ENCODE measurements around the gene TLE3.
"Not testable (repeated sequence)": the region's sequence is repeated elsewhere in the genome, so short reads cannot be mapped to it uniquely, and the experiment has no call there.

DNA sequence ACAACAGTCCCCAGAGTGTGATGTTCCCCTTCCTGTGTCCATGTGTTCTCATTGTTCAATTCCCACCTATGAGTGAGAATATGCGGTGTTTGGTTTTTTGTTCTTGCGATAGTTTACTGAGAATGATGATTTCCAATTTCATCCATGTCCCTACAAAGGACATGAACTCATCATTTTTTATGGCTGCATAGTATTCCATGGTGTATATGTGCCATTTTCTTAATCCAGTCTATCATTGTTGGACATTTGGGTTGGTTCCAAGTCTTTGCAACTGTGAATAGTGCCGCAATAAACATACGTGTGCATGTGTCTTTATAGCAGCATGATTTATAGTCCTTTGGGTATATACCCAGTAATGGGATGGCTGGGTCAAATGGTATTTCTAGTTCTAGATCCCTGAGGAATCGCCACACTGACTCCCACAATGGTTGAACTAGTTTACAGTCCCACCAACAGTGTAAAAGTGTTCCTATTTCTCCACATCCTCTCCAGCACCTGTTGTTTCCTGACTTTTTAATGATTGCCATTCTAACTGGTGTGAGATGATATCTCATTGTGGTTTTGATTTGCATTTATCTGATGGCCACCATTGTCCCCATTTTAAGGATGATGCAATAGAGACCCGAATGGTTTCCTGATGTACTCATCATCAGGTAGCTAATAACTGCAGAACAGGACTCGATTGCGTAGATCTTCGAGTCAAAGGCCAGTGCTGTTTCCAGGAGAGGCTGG lies 15.0 kb upstream of the TLE3 start:
- TF ChIP-seq JUND (CRISPR knock-in tag; IDR thresholded peaks at IDR 0.05); POLR2AphosphoS5 (IDR thresholded peaks at IDR 0.05; ENCODE audit: low read depth, low read length); HES4 (CRISPR knock-in tag; IDR thresholded peaks at IDR 0.05; ENCODE audit: borderline replicate concordance); PHF21A (CRISPR knock-in tag; IDR thresholded peaks at IDR 0.05); MYC (CRISPR knock-in tag; IDR thresholded peaks at IDR 0.05; ENCODE audit: borderline replicate concordance); TCF7L2 (IDR thresholded peaks at IDR 0.05; ENCODE audit: low read depth, low read length); EP300 (IDR thresholded peaks at IDR 0.05; ENCODE audit: low read depth in 2 of 2, low read length in 2 of 2); EP300 (CRISPR knock-in tag; IDR thresholded peaks at IDR 0.05; ENCODE audit: borderline replicate concordance): not testable (repeated sequence)
- TF ChIP-seq, protein P1, sequence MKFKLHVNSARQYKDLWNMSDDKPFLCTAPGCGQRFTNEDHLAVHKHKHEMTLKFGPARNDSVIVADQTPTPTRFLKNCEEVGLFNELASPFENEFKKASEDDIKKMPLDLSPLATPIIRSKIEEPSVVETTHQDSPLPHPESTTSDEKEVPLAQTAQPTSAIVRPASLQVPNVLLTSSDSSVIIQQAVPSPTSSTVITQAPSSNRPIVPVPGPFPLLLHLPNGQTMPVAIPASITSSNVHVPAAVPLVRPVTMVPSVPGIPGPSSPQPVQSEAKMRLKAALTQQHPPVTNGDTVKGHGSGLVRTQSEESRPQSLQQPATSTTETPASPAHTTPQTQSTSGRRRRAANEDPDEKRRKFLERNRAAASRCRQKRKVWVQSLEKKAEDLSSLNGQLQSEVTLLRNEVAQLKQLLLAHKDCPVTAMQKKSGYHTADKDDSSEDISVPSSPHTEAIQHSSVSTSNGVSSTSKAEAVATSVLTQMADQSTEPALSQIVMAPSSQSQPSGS (CRISPR knock-in tag; IDR thresholded peaks at IDR 0.05): not testable (repeated sequence)
